Ovary (tissue), 3 donors: ENCODE results near the gene DDX20.

Experiments used
- CTCF ChIP-seq, 3 donors: fragments of 450-650 bp in 2 of 3; fragments of 200-600 bp in 1 of 3; IDR thresholded peaks; one replicate each; pipeline versions ENCODE4 v1.5.1 to v1.8.0; 2016 to 2022; ENCODE audit warnings: antibody characterized with exemption in 3 of 3, mild to moderate bottlenecking in 1 of 3
- EP300 ChIP-seq: sonication (generic); formaldehyde crosslinking; IDR thresholded peaks from one replicate; pipeline ENCODE4 v1.6.1; 2017; ENCODE audit warnings: antibody characterized with exemption
- POLR2A ChIP-seq: fragments of 450-650 bp; IDR thresholded peaks from one replicate; pipeline ENCODE4 v1.6.1; 2017; ENCODE audit warnings: antibody characterized with exemption, mild to moderate bottlenecking, moderate library complexity
- donor health status: DM: no; HTN: no; CAD: no.

DNA sequence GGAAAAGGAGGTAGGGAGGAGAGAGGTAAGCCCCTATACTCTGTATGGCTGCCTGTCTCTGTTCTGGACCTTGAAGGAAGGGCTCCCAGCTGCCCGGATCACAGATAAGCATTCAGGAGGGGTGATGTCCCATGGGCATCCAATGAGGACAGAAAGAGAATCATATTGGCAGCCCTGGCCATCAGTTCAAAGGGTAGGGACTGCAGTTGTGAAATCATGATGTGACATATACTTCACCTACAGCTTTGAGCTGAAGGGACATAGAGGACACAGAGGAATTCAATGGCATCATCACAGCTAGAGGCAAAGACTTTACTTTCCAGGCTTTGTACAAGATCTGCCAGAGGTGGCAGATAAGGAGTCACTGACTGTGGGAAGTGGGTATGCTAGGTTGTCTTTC is 21.6 kb downstream of the DDX20 start:
- TF ChIP-seq CTCF (IDR thresholded peaks at IDR 0.05) (no peak), POLR2A (no peak), EP300 (no peak)
